ENCODE data around the gene PTPRD. TPM values are rescaled to one million over a fixed set of nuclear protein-coding genes. Genes with fewer than 3 reads are reported as not detected.

Gene PTPRD
- total RNA-seq, 2 donors from 2014 or later: 97.4 to 101 TPM

DNA sequence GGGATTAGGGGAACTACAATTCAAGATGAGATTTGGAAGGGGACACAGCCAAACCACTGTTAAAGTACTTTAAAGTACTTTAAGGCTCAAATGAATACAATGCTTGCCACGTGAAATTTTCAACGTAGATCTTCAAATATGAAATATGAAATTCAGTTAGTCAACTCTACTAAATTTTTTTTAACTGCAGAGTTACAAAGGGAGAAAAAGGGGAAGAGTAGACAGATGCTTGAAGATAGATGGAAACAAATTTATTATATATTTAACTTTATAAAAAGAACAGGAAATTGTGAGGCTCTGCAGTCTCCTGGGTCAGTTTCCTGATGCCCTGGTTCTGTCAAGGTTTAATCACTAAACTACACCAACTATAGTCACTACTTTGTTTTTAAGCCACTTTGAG lies 2027.8 kb downstream of the PTPRD start:
- TF ChIP-seq, protein P1, sequence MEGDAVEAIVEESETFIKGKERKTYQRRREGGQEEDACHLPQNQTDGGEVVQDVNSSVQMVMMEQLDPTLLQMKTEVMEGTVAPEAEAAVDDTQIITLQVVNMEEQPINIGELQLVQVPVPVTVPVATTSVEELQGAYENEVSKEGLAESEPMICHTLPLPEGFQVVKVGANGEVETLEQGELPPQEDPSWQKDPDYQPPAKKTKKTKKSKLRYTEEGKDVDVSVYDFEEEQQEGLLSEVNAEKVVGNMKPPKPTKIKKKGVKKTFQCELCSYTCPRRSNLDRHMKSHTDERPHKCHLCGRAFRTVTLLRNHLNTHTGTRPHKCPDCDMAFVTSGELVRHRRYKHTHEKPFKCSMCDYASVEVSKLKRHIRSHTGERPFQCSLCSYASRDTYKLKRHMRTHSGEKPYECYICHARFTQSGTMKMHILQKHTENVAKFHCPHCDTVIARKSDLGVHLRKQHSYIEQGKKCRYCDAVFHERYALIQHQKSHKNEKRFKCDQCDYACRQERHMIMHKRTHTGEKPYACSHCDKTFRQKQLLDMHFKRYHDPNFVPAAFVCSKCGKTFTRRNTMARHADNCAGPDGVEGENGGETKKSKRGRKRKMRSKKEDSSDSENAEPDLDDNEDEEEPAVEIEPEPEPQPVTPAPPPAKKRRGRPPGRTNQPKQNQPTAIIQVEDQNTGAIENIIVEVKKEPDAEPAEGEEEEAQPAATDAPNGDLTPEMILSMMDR (conservative IDR thresholded peaks at IDR 0.05): no peak
- no peaks in the 10 kb centered on the region for H3K36me3 ChIP-seq (ENCODE audit: control insufficient read depth, insufficient read depth, low read length)
- H3K27ac ChIP-seq (ENCODE audit: low read depth, low read length): no peak overlapping the region
- H3K4me3 Mint-ChIP-seq: no peak overlapping the region
- H3K27me3 Mint-ChIP-seq (ENCODE audit: insufficient read depth): no peaks in the 10 kb centered on the region
- H3K9me3 Mint-ChIP-seq: peaks cover 23% of the 10 kb centered on the region
- H3K27me3 ChIP-seq (ENCODE audit: control insufficient read depth, insufficient read depth, low read length, poor library complexity, severe bottlenecking): no peaks in the 10 kb centered on the region
- WGBS, 2 experiments (ENCODE audit: insufficient coverage in 1 of 2, insufficient read length in 1 of 2): 100% methylated on average over 2 of the region's 2 CpGs; no CpG with 5 or more reads in 1 of the 2 experiments
- no peaks in the 10 kb centered on the region for H3K4me1 ChIP-seq (ENCODE audit: control insufficient read depth, insufficient read depth, low read length)
- H3K36me3 Mint-ChIP-seq (ENCODE audit: low read depth): peaks cover 20% of the 10 kb centered on the region
- no peak for DNase-seq
- H3K4me1 Mint-ChIP-seq: no peaks in the 10 kb centered on the region
- H3K4me3 ChIP-seq (ENCODE audit: low read length): no peak overlapping the region
- H3K9me3 ChIP-seq (ENCODE audit: control insufficient read depth, low read length): peaks cover 14% of the 10 kb centered on the region
- no peak overlapping the region for H3K9ac ChIP-seq (ENCODE audit: extremely low read depth, low read length, poor library complexity, severe bottlenecking)
- H3K27ac Mint-ChIP-seq: no peak overlapping the region

DNA sequence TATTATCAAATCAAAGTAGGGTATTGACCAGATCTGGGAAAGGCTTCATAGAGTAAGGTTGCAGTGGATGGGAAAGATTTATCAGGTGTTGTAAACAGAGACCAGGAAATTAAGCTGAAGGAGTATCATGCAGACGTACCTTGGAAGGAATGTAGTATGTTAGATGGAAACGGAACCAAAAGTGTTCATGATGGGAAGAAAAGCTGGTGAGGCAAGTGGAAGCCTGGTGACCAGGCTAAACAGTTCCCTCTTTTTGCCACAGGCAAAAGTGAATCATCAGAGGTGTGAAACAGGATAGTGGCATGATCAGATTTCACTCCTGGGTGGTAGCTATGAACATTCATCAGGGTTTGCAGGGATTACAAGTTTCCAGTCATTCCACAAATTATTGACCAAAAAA lies 2033.1 kb downstream of the PTPRD start:
- Mint-ChIP-seq H3K4me3 (no peak overlapping the region), H3K9me3 (peaks cover 21% of the 10 kb centered on the region), H3K27ac (no peak overlapping the region), H3K36me3 (ENCODE audit: low read depth) (peaks cover 18% of the 10 kb centered on the region), H3K27me3 (ENCODE audit: insufficient read depth) (no peaks in the 10 kb centered on the region), H3K4me1 (no peaks in the 10 kb centered on the region)
- Histone ChIP-seq H3K4me3 (ENCODE audit: low read length) (no peak overlapping the region), H3K4me1 (ENCODE audit: control insufficient read depth, insufficient read depth, low read length) (no peaks in the 10 kb centered on the region), H3K36me3 (ENCODE audit: control insufficient read depth, insufficient read depth, low read length) (no peaks in the 10 kb centered on the region), H3K9ac (ENCODE audit: extremely low read depth, low read length, poor library complexity, severe bottlenecking) (no peak overlapping the region), H3K27ac (ENCODE audit: low read depth, low read length) (no peak overlapping the region), H3K9me3 (ENCODE audit: control insufficient read depth, low read length) (peaks cover 5% of the 10 kb centered on the region), H3K27me3 (ENCODE audit: control insufficient read depth, insufficient read depth, low read length, poor library complexity, severe bottlenecking) (no peaks in the 10 kb centered on the region)
- WGBS, 2 experiments (ENCODE audit: insufficient coverage in 1 of 2, insufficient read length in 1 of 2): 90 to 100% methylated on average over 1 to 2 of the region's 2 CpGs
- TF ChIP-seq, protein P1 (conservative IDR thresholded peaks at IDR 0.05): no peak
- no peak for DNase-seq

DNA sequence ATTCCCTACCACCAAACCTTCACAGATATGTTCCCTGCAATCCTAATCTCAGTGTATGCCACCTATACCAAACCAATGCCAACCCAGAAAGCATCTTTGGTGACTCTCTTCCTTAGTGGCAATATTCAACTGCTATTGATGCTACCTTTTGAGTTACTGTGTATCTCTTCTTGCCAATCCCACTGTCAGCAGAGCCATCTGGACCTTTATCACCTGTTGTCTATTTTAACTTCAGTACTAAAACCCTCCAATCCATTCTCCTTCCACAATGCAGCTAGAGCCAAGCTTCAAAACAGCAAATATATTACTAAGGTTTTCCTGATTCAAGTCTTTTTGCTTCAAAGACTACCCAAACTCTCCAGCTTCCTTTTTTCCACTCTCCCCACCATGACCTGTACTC lies 2036.1 kb downstream of the PTPRD start:
- H3K27me3 Mint-ChIP-seq (ENCODE audit: insufficient read depth): no peaks in the 10 kb centered on the region
- H3K36me3 Mint-ChIP-seq (ENCODE audit: low read depth): no peaks in the 10 kb centered on the region
- Histone ChIP-seq H3K4me3 (ENCODE audit: low read length) (no peak overlapping the region), H3K9me3 (ENCODE audit: control insufficient read depth, low read length) (no peaks in the 10 kb centered on the region), H3K36me3 (ENCODE audit: control insufficient read depth, insufficient read depth, low read length) (no peaks in the 10 kb centered on the region), H3K27ac (ENCODE audit: low read depth, low read length) (no peak overlapping the region), H3K9ac (ENCODE audit: extremely low read depth, low read length, poor library complexity, severe bottlenecking) (no peak overlapping the region), H3K4me1 (ENCODE audit: control insufficient read depth, insufficient read depth, low read length) (no peaks in the 10 kb centered on the region), H3K27me3 (ENCODE audit: control insufficient read depth, insufficient read depth, low read length, poor library complexity, severe bottlenecking) (no peaks in the 10 kb centered on the region)
- no peak overlapping the region for H3K27ac Mint-ChIP-seq
- TF ChIP-seq, protein P1 (conservative IDR thresholded peaks at IDR 0.05): no peak
- peaks cover 1% of the 10 kb centered on the region for H3K4me1 Mint-ChIP-seq
- H3K4me3 Mint-ChIP-seq: no peak overlapping the region
- DNase-seq: no peak
- peaks cover 2% of the 10 kb centered on the region for H3K9me3 Mint-ChIP-seq

Data from endodermal cell (in vitro differentiated cells).